SKM-1 treated with dmso at 0.1 percent for 144 hours (cell line): ENCODE results near the gene PPIP5K2.
A peak's percentile ranks its signal among the peaks of the same experiment; 100 is the strongest.
"Not testable (repeated sequence)": the region's sequence is repeated elsewhere in the genome, so short reads cannot be mapped to it uniquely, and the experiment has no call there.

Source experiments
- DNase-seq: peaks from one replicate; lab custom pipeline; 2025; ENCODE audit not compliant: unreplicated experiment; lab: John Stamatoyannopoulos, UW

PPIP5K2 gene

GRCh38 chr5:103205991-103206700, 86.0 kb downstream of the PPIP5K2 start:
- no peak for DNase-seq

- DNase-seq, result no peak
Measured at GRCh38 chr5:103207011-103207410, 86.9 kb downstream of the PPIP5K2 start.

GRCh38 chr5:103207653-103208052, 87.6 kb downstream of the PPIP5K2 start:
- no peak for DNase-seq

DNA sequence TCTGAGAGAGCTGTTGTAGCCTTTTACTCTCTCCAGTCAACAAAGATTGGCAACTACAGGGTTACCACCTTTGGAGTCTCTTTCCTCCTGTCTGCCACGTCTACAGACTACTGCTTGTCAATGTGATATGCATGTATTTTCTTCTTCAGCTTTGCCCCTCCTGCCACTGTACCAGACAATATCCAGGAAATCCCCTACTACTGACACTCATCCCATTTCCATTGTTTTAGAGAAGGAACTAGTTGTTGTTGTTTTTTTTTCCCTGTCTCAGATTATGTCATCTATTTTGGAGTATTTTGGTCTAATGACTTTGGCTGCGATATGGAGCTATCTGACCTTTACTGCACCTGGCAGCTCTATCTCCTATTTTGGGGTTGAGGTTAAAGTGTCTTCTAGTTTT, 88.4 kb downstream of the PPIP5K2 start:
- no peak for DNase-seq

GRCh38 chr5:103209065-103209464, 89.0 kb downstream of the PPIP5K2 start:
- DNase-seq, result no peak

DNA sequence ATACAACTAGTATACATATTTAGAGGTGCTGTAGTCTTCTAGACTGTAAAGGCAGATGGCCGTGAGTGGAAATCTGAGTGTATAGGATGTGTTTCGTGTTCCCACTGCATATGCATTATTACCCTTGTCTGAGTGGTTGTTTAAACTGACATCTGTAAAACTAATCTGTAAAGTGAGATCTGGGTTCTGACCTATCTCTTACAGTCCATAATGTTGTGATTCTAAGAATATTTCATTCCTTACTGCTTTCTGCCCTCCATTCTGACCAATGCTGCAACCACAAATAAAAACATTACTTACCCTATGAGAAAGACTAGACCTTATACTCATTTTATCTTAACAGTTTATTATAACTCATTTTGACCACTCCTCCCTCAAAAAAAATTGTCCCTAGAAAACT, 90.9 kb downstream of the PPIP5K2 start:
- no peak for DNase-seq

- DNase-seq, result peak; percentile 12
Measured at GRCh38 chr5:103211576-103212561, 91.8 kb downstream of the PPIP5K2 start.

DNA sequence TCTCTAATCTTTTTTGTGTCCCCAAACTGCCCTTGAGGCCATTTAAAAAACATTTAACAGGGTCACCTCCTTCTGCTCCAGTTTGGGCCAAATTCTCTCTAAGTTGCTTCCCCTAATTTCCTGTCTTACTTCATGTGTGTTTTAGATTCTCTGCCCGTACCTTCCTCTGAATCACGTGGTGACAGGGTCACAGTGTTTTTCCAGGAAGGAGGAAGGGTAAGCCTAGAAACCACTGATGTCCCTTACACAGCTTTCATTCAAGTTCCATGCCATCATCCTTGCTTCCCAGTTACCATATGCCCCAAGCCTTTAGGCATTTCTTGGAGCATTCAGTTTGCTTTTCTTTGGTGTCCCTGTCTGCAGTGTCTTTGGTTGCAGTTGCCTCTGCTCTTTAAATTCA, 96.0 kb downstream of the PPIP5K2 start:
- DNase-seq, result peak; percentile 4

DNA sequence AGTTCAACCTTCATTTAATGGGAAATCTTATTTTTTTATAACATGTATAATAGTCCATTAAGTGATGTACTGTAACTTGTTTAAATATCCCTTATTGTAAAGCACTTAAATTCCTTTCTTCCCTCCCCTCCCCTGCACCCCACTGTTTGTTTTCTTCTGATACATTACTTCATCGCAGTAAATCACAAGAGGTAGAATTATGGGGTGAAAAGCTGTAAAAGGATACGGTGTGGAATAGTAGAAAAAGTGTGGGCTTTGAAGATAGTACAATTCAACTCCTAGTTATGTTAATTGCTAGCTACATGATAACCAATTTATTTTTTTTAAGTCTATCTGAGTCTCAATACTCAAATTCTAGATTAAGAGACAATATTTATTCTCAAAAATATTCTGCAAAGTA, 96.6 kb downstream of the PPIP5K2 start:
- no peak for DNase-seq

DNA sequence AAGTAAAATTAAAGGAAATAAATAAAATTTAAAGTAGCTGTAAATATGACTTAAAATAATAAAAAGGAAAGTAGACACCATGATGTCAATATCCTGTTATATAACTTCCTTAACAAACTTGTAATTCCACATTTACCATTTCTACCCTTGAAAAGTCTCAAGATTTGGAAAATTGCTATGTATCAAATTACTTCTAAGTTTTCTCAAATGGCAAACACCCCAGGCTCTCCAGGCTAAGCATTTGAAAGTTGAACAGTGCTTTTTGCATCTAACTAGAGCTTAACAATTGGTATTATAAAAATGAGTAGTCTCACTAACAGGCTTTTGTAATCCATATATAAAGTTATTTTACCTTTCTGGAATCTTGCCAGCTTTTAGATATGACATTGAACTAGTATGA, 97.0 kb downstream of the PPIP5K2 start:
- no peak for DNase-seq

GRCh38 chr5:103218164-103218563, 98.1 kb downstream of the PPIP5K2 start:
- no peak for DNase-seq

DNA sequence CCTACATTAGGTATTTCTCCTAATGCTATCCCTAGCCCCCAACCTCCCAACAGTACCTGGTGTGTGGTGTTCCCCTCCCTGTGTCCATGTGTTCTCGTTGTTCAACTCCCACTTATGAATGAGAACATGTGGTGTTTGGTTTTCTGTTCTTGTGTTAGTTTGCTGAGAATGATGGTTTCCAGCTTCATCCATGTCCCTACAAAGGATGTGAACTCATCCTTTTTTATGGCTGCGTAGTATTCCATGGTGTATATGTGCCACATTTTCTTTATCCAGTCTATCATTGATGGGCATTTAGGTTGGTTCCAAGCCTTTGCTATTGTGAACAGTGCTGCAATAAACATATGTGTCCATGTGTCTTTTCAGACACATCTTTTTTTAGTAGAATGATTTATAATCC, 99.0 kb downstream of the PPIP5K2 start:
- DNase-seq, result not testable (repeated sequence)

GRCh38 chr5:103223031-103223955, 103.2 kb downstream of the PPIP5K2 start:
- no peak for DNase-seq

- DNase-seq, result peak; percentile 70
Measured at GRCh38 chr5:103224118-103224893, 104.2 kb downstream of the PPIP5K2 start.

DNA sequence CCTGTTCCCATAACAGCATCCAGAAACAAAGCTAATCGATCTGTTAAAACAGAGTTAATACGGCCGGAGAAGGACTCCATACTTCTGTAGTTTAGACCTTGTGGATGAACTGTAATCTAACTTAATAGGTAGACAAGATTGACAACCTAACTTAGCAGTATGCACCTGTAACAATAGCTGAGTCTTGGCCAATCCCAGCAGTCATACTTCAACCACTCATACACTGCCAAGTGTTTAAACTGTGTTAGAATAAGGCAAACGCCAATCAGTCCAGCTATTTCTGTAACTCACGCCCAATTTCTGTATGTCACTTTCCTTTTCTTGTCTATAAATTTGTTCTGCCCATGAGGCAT, 104.8 kb downstream of the PPIP5K2 start:
- no peak for DNase-seq

- DNase-seq, result no peak
Measured at GRCh38 chr5:103228061-103228460, 108.0 kb downstream of the PPIP5K2 start.

- DNase-seq, result peak; percentile 37
Measured at GRCh38 chr5:103228588-103228987, 108.5 kb downstream of the PPIP5K2 start.

- peak; percentile 11 for DNase-seq
Measured at GRCh38 chr5:103232393-103232999, 112.4 kb downstream of the PPIP5K2 start.

DNA sequence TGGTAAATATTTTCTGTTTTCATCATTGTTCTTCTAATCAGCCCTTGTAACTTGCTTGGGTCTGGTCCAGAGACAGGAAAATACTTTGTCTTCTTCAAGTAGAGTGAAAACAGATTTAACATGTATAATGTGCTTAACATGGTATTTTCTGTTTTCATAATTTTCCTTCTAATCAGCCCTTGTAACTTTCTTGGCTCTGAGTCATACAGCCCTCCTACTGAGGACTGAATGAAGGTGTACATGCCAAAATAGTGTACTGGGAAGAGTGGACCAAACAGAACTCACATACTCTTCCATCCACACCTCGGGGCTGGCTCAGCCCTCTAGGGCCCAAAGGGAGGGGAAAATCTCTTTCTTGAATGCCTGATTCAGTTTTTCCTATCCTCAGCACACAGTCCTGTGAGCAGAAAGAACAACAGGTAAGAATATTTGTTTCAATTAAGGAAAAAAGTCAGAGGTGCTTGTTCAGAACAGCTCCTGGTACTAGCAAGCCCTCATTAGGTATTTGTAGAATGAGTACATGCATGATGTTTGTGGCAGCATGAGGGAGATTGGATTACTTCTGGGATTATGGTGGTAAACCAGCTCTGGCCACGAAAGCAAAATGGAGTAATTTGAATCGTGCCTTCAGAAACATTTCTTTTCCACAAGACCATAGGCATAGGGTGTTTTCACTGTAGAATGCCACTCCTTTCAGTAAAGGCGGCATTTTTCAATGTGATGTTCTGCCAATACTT, 114.3 kb downstream of the PPIP5K2 start:
- peak; percentile 30 for DNase-seq
